ENCODE measurements around the gene DTWD2. TPM values are rescaled to one million over a fixed set of nuclear protein-coding genes. Genes with fewer than 3 reads are reported as not detected.

DTWD2 gene, protein sequence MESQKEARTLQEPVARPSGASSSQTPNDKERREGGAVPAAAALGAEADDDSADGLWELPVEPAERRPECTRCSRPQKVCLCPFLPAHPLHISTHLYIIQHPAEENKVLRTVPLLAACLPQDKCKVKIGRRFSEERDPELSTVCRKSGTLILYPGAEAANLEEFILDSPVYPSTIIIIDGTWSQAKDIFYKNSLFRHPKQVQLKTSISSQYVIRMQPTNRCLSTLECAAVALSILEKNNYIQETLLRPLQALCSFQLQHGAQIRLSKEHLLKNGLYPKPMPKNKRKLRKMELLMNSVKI
- 1 to 10 TPM; 1.9 to 8.0 (median 6.4) TPM for polyA plus RNA-seq (ENCODE audit: low read depth in 6 of 6)

DNA sequence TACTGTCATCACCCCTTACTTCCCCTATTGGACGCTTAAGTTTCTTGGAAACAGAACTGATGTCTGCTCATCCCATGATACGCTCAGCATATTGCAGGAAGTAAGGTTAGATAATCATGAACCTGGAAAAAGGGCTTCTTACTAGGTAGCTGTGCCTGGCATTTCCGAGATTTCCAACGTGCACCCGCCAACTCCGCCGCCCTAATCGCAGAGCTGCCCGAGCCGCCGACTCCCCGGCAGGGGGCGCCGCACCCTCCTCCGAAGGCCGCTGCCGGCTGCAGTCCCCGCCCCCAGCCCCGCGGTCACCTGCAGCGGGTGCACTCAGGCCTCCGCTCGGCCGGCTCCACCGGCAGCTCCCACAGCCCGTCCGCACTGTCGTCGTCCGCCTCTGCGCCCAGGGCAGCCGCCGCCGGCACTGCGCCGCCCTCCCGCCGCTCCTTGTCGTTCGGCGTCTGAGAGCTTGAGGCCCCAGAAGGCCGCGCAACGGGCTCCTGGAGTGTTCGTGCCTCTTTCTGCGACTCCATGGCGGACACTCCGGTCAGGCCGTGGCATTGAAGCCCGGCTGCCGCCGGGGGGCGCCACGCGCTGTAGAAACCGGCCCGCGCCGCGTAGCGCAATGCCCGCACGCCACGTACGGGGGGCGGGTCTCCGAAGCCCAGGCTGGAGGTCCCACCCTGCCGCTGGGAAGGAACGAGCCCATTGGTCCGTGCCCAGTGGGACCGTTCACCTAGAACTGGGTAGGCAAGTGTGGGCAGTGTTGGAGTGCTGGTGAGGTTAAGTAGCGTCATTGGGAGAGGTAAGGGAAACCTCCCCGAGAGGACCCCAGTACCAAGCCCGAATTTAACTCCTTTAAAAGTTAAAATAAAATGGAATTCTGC lies at the start of gene DTWD2:
Gene DTWD2, minus strand, starts transcription at position 560 of the 878 bp plus-strand sequence. Its CDS starts 36 bp downstream, at position 524.
- H3K36me3 Mint-ChIP-seq: no peaks in the 10 kb centered on the region
- H3K27me3 Mint-ChIP-seq: no peaks in the 10 kb centered on the region
- peak; percentile 89 to 91 for ATAC-seq (ENCODE audit: low read depth in 2 of 2)
- peaks cover 0 to 7% (median 0%) of the 10 kb centered on the region in 7 donors for H3K9me3 Mint-ChIP-seq
- peaks cover 19 to 31% (median 29%) of the 10 kb centered on the region in 3 donors for H3K4me1 Mint-ChIP-seq
- DNase-seq: peak; percentile 94
- H3K4me3 Mint-ChIP-seq: peak within 1 kb of the TSS; percentile 76 to 94 (median 88)
- peak within 1 kb of the TSS; percentile 44 to 91 (median 76) for H3K27ac Mint-ChIP-seq

DNA sequence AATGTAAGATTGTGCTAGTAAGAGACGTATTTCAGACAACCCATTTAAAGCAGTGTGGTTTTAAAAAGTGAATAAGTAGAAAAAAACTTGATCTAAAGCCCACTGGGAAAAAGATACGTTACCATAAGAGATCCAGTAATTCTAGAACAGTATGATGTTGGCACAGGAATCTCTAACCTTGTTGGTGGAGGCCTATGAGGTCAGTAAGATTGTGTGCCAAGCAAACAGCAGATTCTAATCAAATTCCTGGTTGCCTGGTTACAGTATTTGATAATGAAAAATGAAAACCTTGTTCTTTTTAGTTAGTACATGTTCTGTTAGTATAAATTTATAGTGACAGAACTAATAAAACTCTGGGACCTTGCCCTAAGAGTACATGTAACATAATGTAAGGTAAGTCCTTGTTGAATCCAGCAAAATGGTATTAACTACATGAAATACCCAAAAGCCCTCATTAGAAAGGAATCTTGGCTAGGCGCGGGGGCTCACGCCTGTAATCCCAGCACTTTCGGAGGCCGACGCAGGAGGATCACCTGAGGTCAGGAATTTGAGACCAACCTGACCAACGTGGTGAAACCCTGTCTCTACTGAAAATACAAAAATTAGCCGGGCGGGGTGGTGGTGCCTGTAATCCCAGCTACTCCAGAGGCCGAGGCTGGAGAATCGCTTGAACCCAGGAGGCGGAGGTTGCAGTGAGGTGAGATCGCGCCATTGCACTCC lies 49.3 kb upstream of the DTWD2 start:
- Mint-ChIP-seq H3K4me1 (peaks cover 10 to 13% (median 11%) of the 10 kb centered on the region in 3 donors), H3K36me3 (no peaks in the 10 kb centered on the region), H3K9me3 (peaks cover 0 to 3% (median 0%) of the 10 kb centered on the region in 7 donors), H3K27ac (no peak overlapping the region), H3K4me3 (no peak overlapping the region), H3K27me3 (no peaks in the 10 kb centered on the region)
- ATAC-seq (ENCODE audit: low read depth in 2 of 2) (no peak), DNase-seq (no peak)

DNA sequence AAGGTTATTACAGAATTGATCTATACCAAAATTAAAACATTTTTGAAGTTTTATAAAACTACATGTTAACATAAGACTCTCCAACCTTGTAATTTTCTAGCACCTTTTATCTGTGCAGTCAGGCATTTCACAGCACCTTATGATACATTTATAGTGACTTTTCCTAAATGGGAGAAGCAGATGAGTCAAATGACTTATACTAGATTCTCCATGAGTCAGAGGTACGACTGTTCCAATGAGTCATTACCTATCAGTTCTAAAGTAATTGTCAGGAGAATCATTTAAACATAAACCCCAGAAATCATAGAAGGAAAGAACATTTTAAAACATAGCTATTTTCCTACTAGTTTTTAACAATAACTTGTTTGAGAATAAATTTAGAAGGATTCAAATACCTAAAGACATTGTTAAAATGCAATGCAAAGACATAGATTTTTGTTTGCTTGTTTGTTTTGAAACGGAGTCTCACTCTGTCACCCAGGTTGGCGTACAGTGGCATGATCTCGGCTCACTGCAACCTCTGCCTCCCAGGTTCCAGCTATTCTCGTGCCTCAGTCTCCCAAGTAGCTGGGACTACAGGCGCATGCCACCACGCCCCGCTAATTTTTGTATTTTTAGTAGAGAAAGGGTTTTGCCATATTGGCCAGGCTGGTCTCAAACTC lies 47.9 kb upstream of the DTWD2 start:
- Mint-ChIP-seq H3K27ac (no peak overlapping the region), H3K36me3 (no peaks in the 10 kb centered on the region), H3K4me1 (peaks cover 23 to 25% (median 24%) of the 10 kb centered on the region in 3 donors), H3K9me3 (peaks cover 0 to 3% (median 0%) of the 10 kb centered on the region in 7 donors), H3K4me3 (no peak overlapping the region), H3K27me3 (no peaks in the 10 kb centered on the region)
- no peak for ATAC-seq (ENCODE audit: low read depth in 2 of 2)
- no peak for DNase-seq

DNA sequence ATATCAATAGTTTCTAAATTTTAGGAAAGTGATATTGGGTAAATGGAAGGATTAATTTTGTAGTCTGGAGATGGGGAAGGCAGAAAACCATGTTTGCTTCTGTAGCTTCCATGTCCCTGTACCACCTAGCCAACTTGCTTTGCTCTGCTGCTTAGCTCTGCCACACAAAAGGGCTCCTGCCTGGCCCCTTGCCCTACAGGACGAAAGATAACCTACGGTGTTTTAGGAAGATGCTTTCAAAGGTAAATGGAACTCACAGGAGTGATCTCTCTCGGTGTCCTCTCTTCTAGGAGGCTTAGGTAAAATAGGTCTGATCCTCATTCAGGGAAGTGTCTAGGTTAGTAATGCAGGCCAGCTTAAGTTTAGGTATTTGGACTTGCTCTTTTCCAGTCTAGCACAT lies 44.8 kb upstream of the DTWD2 start:
- Mint-ChIP-seq H3K4me1 (peaks cover 30 to 54% (median 36%) of the 10 kb centered on the region in 3 donors), H3K36me3 (no peaks in the 10 kb centered on the region), H3K27ac (peak overlapping the region; percentile 70 to 99 (median 92)), H3K9me3 (no peaks in the 10 kb centered on the region), H3K4me3 (peak overlapping the region; percentile 17 to 90 (median 67)), H3K27me3 (no peaks in the 10 kb centered on the region)
- no peak for ATAC-seq (ENCODE audit: low read depth in 2 of 2)
- DNase-seq: no peak

DNA sequence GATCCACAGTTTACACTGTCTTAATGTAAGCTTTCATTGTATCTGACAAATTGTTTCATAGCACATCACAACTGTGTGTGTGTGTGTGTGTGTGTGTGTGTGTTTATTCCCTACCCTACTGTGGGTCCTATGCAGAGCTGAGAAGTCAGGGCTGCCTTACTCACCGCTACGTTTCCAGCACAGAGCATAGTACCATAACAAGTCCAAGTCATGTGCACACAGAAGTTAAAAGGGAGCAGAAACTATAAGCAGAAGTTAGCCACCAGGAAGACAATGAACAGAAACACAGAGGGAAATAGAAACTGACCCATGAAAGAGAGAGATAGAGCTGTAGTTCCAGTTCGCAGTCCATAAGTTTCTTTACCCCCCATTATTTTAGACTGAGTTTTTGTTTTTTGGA lies 44.3 kb upstream of the DTWD2 start:
- Mint-ChIP-seq H3K4me3 (peak overlapping the region; percentile 17 to 90 (median 67)), H3K27ac (peak overlapping the region; percentile 75 to 99 (median 92)), H3K9me3 (no peaks in the 10 kb centered on the region), H3K27me3 (no peaks in the 10 kb centered on the region), H3K36me3 (no peaks in the 10 kb centered on the region), H3K4me1 (peaks cover 35 to 59% (median 39%) of the 10 kb centered on the region in 3 donors)
- DNase-seq (peak; percentile 44), ATAC-seq (ENCODE audit: low read depth in 2 of 2) (peak; percentile 54 to 55)

DNA sequence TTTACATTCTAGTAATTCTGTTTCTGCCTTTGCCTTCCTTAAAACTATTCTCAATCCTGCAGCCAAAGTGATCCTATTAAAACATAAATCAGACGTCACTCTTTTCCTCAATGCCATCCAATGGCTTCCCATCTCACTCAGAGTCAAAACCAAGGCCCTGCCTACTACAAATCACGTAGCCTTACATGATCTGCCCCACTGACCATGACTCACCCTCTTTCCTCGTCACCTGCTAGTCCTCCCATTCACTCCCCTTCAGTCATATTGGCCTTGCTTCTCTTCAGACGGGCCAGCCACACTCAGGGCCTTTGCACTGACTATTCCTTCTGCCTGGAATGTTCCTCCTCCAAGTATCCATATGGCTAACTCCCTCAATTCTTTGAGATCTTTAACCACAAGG lies 43.6 kb upstream of the DTWD2 start:
- H3K4me3 Mint-ChIP-seq: peak overlapping the region; percentile 53 to 90 (median 67)
- DNase-seq: peak; percentile 28
- H3K4me1 Mint-ChIP-seq: peaks cover 38 to 62% (median 39%) of the 10 kb centered on the region in 3 donors
- H3K27me3 Mint-ChIP-seq: no peaks in the 10 kb centered on the region
- peak; percentile 51 to 63 for ATAC-seq (ENCODE audit: low read depth in 2 of 2)
- peak overlapping the region; percentile 72 to 99 (median 92) for H3K27ac Mint-ChIP-seq
- no peaks in the 10 kb centered on the region for H3K36me3 Mint-ChIP-seq
- no peaks in the 10 kb centered on the region for H3K9me3 Mint-ChIP-seq

DNA sequence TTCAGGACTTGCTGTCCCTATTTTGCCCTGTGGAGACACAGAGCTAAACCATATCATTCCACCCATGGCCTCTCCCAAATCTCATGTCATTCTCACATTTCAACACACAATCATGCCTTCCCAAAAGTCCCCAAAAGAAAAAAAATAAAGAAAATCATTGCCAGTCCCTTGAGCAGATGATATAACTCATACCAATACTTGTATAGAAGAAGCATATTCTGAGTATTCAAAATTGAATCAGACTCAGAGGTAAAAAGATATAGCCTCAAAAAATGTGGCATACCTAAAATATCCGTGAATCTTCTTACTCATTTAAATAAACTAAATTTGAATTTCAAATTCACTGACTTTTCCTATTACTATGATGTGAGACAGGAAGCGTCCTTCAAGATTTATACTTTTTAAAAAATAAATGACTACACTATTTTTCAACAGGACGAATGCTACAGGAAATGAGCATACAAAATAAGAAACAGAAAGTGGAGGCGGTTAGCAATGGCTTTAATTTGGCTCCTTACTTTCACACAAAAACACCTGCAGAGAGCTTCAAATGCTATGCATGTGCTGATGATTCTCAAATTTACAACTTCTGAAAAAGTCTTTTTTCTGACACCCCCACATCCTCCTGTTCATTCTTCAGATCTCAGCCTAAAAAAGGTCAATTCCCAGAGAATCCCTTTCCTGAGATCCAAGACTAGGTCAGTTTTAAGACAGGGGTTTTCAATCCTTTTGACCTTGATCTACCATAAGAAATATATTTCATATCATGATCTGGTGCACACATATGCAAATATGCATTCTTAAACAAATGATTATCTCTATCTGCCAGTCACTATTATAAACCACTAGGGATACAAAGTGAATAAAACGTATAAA lies 42.9 kb upstream of the DTWD2 start:
- no peaks in the 10 kb centered on the region for H3K9me3 Mint-ChIP-seq
- H3K27me3 Mint-ChIP-seq: no peaks in the 10 kb centered on the region
- H3K4me3 Mint-ChIP-seq: peak overlapping the region; percentile 53 to 90 (median 67)
- H3K36me3 Mint-ChIP-seq: no peaks in the 10 kb centered on the region
- ATAC-seq (ENCODE audit: low read depth in 2 of 2) (peak; percentile 50 to 60), DNase-seq (peak; percentile 51)
- peaks cover 38 to 66% (median 39%) of the 10 kb centered on the region in 3 donors for H3K4me1 Mint-ChIP-seq
- peak overlapping the region; percentile 72 to 99 (median 92) for H3K27ac Mint-ChIP-seq

DNA sequence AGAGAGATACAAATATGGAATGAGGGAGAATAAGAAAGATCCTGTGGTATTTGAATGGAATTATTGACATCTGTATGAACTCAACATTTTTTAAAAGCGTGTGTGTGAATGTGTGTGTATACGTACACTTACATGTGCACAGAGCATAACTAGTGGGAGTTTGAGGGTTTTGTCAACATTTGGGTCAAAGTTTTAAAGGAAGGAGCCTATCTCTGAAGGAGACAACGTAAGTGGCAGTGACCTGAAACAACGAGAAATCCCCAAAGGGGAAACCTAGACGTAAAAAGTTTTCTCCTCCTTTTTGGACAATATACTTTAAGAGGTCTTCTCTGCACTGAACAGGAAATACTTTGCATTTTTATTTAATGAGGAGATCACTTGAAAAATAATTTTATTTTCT lies 40.2 kb upstream of the DTWD2 start:
- Mint-ChIP-seq H3K4me3 (peak overlapping the region in 6 of 8 donors; percentile 12 to 78 (median 26)), H3K27me3 (no peaks in the 10 kb centered on the region), H3K27ac (peak overlapping the region; percentile 39 to 97 (median 86)), H3K4me1 (peaks cover 43 to 82% (median 47%) of the 10 kb centered on the region in 3 donors), H3K9me3 (peaks cover 0 to 9% (median 3%) of the 10 kb centered on the region in 7 donors), H3K36me3 (no peaks in the 10 kb centered on the region)
- ATAC-seq (ENCODE audit: low read depth in 2 of 2) (peak; percentile 47 to 59), DNase-seq (peak; percentile 33)

DNA sequence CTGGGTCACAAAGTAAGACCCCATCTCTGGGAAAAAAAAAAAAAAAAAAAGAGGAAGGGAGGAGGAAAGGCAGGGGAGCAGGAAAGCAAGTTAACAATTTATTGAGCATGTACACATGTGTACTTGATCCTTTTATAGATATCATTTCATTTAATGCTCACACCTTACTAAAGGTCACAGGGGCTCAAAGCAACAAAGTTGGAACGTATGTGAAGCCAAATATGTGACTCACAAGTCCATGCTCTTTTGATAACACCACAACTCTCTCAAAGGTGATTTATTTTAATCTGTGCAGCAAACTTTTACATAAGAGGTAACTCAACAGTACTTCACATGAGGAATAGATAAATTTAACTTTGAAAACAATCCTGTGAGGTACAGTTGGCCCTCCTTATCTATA lies 34.4 kb upstream of the DTWD2 start:
- no peaks in the 10 kb centered on the region for H3K27me3 Mint-ChIP-seq
- peak overlapping the region in 4 of 6 donors; percentile 74 to 88 (median 86) for H3K27ac Mint-ChIP-seq
- ATAC-seq (ENCODE audit: low read depth in 2 of 2) (no peak), DNase-seq (no peak)
- peaks cover 0 to 9% (median 3%) of the 10 kb centered on the region in 7 donors for H3K9me3 Mint-ChIP-seq
- peaks cover 44 to 77% (median 45%) of the 10 kb centered on the region in 3 donors for H3K4me1 Mint-ChIP-seq
- H3K4me3 Mint-ChIP-seq: peak overlapping the region in 4 of 8 donors; percentile 41 to 76 (median 51)
- H3K36me3 Mint-ChIP-seq: no peaks in the 10 kb centered on the region

DNA sequence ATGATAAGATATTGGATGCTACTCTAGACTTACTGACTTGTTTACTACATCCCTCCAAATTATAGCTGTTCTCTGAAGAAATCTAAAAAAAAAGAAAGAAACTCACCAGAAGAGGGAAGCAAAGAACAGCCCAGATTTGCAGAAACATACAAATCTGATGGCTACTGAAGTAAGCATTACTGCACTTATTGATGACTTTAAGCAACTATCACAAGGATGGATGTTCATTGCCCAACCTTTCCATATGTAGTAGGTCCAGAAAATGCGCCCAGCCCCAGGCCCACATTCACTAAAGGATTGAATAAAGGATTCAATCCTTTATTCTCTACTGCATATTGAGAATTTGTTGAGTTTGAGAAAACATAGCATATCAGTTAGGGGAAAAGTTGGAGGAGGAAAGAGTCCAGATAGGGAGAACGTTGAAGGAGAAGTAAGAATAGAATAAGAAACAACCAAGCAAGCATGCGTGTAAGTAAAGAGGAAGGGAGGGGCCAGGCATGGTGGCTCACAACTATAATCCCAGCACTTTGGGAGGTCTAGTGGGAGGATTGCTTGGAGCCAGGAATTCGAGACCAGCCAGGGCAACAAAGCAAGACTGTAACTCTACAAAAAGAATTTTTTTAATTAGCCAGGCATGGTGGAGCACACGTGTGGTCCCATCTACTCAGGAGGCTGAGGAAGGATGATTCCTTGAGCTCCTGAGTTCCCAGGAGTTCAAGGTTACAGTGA lies 33.8 kb upstream of the DTWD2 start:
- no peaks in the 10 kb centered on the region for H3K36me3 Mint-ChIP-seq
- peak overlapping the region in 7 of 8 donors; percentile 2 to 76 (median 49) for H3K4me3 Mint-ChIP-seq
- ATAC-seq (ENCODE audit: low read depth in 2 of 2) (peak; percentile 63 to 69), DNase-seq (peak; percentile 46)
- peaks cover 0 to 9% (median 3%) of the 10 kb centered on the region in 7 donors for H3K9me3 Mint-ChIP-seq
- H3K27me3 Mint-ChIP-seq: no peaks in the 10 kb centered on the region
- H3K4me1 Mint-ChIP-seq: peaks cover 42 to 75% (median 51%) of the 10 kb centered on the region in 3 donors
- H3K27ac Mint-ChIP-seq: peak overlapping the region; percentile 18 to 88 (median 78)

DNA sequence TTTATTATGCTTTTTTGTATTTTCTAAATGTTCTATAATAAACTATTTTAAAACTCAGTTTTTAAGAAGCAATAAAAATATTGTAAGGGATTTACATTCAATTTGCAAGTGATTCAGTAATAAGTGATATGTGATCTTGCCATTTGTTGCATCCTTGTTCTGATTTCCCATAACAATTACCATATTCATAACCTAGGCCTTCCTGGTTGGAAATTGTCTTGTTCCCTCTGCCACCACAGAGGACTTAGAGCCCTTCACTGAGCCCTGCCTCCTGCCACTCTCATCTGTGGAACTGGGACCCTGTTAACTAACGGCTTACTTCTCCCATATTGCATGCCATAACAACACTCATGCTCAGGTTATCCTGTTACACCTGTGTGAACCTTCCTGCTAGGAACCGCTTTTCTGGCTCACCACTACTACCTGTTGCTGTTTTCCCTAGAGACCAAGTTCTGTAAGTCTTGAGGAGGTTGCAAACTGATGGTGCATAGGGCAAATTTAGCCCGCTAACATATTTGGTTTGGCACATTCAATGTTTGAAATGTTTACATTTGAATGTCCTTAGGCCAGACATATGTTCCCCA lies 32.9 kb upstream of the DTWD2 start:
- Mint-ChIP-seq H3K36me3 (no peaks in the 10 kb centered on the region), H3K4me3 (peak overlapping the region in 5 of 8 donors; percentile 2 to 83 (median 49)), H3K27ac (peak overlapping the region in 5 of 6 donors; percentile 49 to 89 (median 80)), H3K27me3 (no peaks in the 10 kb centered on the region), H3K4me1 (peaks cover 49 to 79% (median 59%) of the 10 kb centered on the region in 3 donors), H3K9me3 (peaks cover 0 to 9% (median 3%) of the 10 kb centered on the region in 7 donors)
- DNase-seq (no peak), ATAC-seq (ENCODE audit: low read depth in 2 of 2) (no peak)

Measured in naive B cell (primary cell).